Hematopoietic multipotent progenitor cell treated with erythropoietin and hydrocortisone succinate and interleukin-3 and kit ligand, for 15 days (in vitro differentiated cells): ENCODE measurements around the gene BBX.

Experiments
- DNase-seq: peaks from one replicate; pipeline ENCODE4 v3.0.0-alpha.2; 2015; ENCODE audit warnings: low spot score

Gene BBX

DNA sequence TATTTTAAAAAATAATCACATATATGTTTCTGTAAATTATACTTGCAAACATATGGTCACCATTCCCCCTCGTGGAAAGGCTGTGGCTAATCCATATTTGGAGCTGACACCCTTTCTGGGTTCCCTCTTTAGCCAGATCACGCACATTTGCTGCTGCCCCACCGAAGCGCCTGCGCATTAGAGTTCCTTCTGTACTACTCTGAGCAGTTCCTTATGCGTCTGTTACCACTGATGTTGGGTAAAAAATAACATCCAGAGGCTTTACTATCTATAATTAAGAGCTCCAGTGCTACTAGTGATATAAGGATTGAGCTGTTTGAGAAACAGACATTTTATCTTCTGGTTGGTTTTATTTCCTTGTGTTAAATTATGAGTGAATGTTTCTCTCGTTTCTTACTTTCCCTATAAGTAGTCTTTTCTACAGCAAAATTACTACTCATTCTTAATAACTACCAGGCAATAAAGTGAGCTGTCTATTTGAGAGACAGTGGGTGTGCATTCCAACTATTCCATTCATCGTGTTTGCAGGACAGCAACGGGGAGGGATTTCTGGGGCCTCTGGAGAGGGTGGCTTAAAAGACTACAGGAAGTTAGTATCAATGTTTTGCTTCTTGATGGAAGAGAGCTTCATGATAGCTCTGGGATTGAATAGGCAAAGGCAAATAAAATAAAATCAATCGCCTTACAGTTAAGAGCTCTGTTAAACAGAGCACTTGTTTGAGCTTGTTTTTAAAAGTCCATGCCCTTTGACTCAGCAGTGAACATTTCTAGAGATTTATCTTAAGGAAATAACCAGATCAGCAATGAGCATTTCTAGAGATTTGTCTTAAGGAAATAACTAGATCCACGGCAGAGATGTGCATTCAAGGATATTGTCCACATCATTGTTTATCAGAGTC lies 322.9 kb downstream of the BBX start:
- no peak for DNase-seq

DNA sequence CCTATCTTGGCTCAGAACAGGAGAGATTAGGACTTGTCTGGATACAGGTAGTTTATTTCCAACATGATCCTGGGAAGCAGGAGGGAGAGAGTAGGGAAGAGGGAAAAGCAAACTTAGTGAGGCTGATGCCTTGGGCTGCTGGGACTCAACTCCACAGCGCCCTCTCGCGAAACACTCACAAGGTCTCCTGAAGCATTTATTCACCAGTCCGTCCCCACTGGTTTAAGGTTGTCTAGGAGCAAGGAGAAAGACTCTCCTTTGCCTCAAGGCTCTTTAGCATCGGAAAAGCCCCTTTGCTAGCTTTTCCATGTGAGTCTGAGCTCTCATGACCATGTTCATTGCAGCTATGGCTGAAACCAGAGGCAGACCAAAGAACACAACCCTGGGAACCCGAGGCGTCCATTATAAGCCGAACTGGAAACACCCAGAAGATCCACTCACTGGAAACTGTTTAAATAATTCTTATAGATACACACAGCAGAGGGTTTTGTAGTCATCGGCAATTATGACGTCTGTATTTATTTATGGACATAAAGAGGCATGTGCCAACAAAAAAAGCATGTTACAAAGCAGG lies 323.6 kb downstream of the BBX start:
- DNase-seq: peak; percentile 26

DNA sequence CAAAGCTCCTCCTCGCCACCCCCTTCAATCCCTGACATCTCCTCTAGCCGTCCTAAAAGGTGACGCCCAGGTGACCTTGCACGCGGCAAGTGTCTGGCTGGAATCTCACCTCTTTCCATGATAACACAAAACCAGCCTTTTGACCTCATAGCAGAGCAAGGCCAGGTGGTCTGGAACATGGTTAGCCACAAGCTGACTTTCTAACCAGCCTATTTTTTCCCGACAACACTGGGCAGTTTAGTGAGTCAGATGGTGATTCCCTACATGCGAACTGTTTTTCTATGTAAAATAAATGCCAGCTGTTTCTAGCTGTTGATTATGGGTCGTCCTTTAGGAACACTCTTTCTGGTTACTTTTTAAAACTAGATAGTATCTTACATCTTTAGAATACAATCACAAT lies 325.0 kb downstream of the BBX start:
- no peak for DNase-seq

DNA sequence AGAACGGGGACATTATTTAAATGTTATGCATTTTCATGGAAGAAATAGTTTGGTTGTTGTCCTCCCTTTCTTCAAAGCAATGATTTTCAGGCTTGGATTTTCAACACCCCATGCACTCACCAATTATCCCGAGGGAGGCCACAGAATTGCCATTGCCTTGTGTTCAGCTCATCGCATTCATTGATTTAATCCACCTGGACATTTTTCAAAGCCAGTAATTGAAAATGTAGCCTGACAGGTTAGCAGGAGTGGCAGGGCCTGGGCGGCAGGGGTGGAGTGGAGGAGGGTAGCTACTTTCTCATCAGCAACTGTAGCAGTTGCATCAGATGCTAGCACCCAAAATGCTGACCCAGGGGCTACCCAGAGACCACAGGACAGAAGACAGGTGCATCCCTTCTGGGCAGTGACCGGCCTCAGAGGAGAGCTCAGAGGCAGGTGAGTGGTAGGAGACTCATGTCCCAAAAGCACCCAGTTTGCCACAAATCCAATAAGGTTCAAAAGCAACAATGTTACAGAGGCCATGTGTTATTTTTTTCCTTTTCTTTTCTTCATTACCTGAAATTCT lies 325.7 kb downstream of the BBX start:
- no peak for DNase-seq

DNA sequence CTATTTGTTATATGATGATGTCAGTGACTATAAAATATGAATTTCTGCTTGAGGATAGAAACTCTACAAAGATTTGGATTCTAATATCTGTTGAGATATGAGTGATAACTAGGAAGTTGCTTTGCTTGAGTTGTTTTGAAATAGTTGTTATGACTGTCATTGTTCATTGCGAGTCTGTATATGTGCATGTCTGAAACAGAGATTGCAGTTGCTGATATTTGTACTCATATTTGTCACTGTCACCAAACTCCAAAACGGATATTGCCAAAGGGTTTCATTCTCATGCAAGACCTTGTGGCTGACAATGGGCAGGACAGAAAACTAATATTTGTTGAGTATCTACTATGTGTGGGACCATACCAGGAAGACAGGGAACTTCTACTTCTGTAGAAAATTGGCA lies 327.9 kb downstream of the BBX start:
- DNase-seq: no peak

DNA sequence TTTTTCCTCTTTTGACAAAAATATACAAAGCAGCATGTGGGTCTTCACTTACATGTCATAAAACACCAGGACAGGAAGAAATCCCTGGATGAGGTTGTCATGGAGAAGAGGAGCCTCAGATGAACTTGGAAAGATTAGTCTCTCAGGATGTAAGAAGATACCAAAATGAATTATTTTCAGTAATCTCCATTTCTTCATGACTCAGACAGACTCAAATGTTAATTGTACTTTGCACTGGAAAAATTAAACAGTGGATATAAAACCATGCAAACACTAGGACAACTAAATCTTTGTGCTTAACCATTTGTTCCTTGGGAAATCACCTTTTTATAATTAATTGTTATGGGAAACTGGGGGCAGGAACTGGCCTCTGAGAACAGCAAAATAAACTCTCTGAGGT lies 331.1 kb downstream of the BBX start:
- no peak for DNase-seq

DNA sequence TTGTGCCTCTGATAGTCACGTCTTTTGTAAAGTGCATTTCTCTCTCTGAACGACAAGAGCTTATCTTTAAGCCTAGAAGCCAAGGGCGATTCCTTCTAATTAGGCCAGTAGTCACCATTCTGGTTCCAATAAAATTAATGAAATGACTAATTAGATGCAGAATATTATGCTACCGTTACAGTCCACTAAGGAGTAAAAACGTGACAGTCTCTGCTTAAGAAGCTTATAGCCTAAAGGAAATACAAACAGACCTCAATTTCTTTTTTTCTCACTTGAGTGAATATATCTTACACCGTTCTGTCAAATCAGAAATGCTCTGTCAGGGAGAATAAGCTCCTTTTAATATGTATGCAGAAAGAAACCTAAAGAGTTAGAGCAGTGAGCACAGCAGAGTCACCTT lies 332.0 kb downstream of the BBX start:
- DNase-seq: no peak

DNA sequence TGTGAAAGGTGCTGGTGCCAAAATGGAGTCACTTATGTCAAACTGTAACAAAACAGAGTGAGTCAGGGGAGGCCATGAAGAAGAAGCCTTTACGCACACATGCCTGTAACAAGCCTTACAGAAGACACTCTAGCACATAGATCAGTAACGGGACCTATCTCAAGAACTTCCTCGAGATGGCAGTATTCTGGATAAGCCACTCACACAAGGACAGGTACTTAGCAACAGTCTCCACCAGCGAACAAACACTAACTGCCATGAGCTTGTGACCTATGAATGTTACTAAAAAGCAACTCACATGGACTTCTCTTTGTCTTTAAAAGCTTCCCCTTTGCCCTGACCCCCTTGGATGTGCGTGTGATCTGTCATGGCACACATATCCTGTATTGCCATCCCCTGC lies 332.9 kb downstream of the BBX start:
- no peak for DNase-seq

DNA sequence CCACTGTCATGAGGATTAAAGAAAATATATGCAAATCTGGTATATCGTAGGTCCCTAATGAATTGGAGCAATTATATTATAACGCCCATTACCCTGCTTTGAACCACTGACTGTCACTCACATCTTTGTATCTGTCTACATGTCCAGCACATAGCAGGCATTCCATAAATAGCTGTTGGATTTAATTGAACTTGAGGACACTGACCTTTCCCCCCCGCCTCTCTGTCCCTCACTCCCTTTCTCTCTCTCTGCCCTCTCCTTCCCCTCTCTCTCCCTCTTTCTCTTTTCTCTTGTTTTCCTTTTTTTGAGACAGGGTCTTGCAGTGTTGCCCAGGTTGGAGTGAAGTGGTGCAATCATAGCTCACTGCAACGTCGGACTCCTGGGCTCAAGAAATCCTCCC lies 335.1 kb downstream of the BBX start:
- no peak for DNase-seq

DNA sequence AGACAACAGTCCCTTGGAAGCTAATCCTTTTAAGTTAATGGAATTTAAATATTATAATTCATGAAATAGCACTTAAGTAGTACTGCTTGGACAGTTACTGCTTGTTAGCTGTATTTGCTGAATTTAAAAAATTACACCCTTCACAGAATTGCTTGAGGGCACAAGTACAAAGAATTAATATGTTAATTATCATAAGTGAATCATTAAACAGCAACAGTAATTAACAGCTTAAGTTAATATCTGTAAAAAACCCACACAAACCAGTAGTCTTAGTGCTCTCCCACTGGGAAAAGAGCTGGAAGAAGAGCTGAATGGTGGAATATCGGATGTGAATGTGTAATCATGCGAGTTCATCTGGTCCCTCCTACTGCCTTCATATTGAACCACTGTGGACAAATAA lies 336.1 kb downstream of the BBX start:
- DNase-seq: no peak
